SK-N-SH treated with all-trans-retinoic acid at 6 μM for 48 hours (cell line): Measurements from ENCODE around the gene THAP8.

Source experiments
- ARNTL ChIP-seq: fragments of 450-650 bp; formaldehyde crosslinking; IDR thresholded peaks from 2 replicates; pipeline ENCODE4 v1.5.0; 2020; ENCODE audit warnings: low read depth, mild to moderate bottlenecking, moderate library complexity, borderline replicate concordance
- CREB5 ChIP-seq: fragments of 250-450 bp; sonication (Bioruptor Pico); IDR thresholded peaks from 2 replicates; pipeline ENCODE4 v1.5.1; 2020; ENCODE audit warnings: low read depth, mild to moderate bottlenecking, moderate library complexity
- OSR1 ChIP-seq: fragments of 250-450 bp; sonication (Bioruptor Pico); IDR thresholded peaks from 2 replicates; pipeline ENCODE4 v1.8.0; 2022; ENCODE audit warnings: moderate library complexity, mild to moderate bottlenecking, inconsistent platforms
- PATZ1 ChIP-seq: fragments of 250-450 bp; sonication (Bioruptor Pico); IDR thresholded peaks from 2 replicates; pipeline ENCODE4 v1.8.0; 2020; ENCODE audit warnings: mild to moderate bottlenecking, moderate library complexity, borderline replicate concordance
- PPARA ChIP-seq: fragments of 250-450 bp; sonication (Bioruptor Pico); IDR thresholded peaks from 2 replicates; pipeline ENCODE4 v1.5.0; 2020; ENCODE audit warnings: mild to moderate bottlenecking, borderline replicate concordance
- RARB ChIP-seq: fragments of 250-450 bp; sonication (Bioruptor Pico); IDR thresholded peaks from 2 replicates; pipeline ENCODE4 v1.8.0; 2021; ENCODE audit warnings: mild to moderate bottlenecking, moderate library complexity
- TOX ChIP-seq: fragments of 250-450 bp; sonication (Bioruptor Pico); IDR thresholded peaks from 2 replicates; pipeline ENCODE4 v1.8.0; 2021; ENCODE audit warnings: mild to moderate bottlenecking, moderate library complexity, borderline replicate concordance
- ZNF70 ChIP-seq: fragments of 450-650 bp; formaldehyde crosslinking; IDR thresholded peaks from 2 replicates; pipeline ENCODE4 v1.5.0; 2020; ENCODE audit warnings: mild to moderate bottlenecking, moderate library complexity

GRCh38 chr19:36046443-36047050, 7.5 kb downstream of the THAP8 start:
- TF ChIP-seq ARNTL (no peak), TOX (CRISPR knock-in tag) (no peak), CREB5 (CRISPR knock-in tag) (no peak), OSR1 (CRISPR knock-in tag) (no peak), PPARA (CRISPR knock-in tag) (no peak), ZNF70 (CRISPR knock-in tag) (no peak), PATZ1 (CRISPR knock-in tag) (no peak), RARB (no peak)
